HCT116 (cell line): ENCODE results near the gene ZBTB3.

Experiments
- CTCF ChIP-seq, 3 experiments: fragments of 200-600 bp in 1 of 3; sonication (generic) in 1 of 3; IDR thresholded peaks in 2 of 3; conservative IDR thresholded peaks in 1 of 3; 2 replicates each; pipeline ENCODE4 v1.5.1; 2012 to 2017; ENCODE audit warnings: low read depth in 2 of 3, low read length in 2 of 3, antibody characterized with exemption in 1 of 3, borderline replicate concordance in 1 of 3, control low read depth in 1 of 3, mild to moderate bottlenecking in 1 of 3, mixed read lengths in 1 of 3, mixed run types in 1 of 3, moderate library complexity in 1 of 3; ENCODE audit not compliant: insufficient read depth in 1 of 3
- POLR2AphosphoS5 ChIP-seq: IDR thresholded peaks from 2 replicates; pipeline ENCODE4 v1.6.1; 2011; ENCODE audit warnings: mild to moderate bottlenecking, low read depth, low read length, moderate library complexity
- RAD21 ChIP-seq: IDR thresholded peaks from 2 replicates; pipeline ENCODE4 v1.6.1; 2012; ENCODE audit warnings: low read depth, mild to moderate bottlenecking
- SP1 ChIP-seq: IDR thresholded peaks from 2 replicates; pipeline ENCODE4 v1.6.1; 2012; ENCODE audit warnings: low read depth
- YY1 ChIP-seq: IDR thresholded peaks from 2 replicates; pipeline ENCODE4 v1.6.1; 2011; ENCODE audit warnings: low read length, low read depth, moderate library complexity, mild to moderate bottlenecking; ENCODE audit not compliant: insufficient replicate concordance; ENCODE audit errors: extremely low read depth

DNA sequence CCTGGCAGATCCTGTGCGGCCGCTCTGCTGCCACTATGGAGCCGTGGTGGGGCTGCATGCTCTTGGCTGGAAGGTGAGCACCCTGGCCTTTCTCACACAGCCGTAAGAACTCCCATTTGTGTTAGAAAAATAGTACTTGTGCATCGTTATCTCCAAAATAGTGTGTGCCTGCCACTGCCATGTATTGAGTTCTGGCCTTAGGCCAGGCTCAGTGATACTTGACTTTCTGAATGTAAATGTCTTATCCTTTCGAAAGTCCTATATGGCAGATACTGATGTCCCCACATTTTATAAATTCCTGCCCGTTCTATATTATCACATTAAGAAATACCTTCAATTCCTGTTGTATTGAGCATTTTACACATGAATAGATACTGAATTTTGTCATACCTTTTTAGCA lies 28.8 kb upstream of the ZBTB3 start:
- TF ChIP-seq CTCF (IDR thresholded peaks at IDR 0.05 in 2 of 3, conservative IDR thresholded peaks at IDR 0.05 in 1 of 3; ENCODE audit: borderline replicate concordance in 1 of 3, insufficient read depth in 1 of 3, low read depth in 2 of 3, low read length in 2 of 3) (no peak), YY1 (no peak), RAD21 (no peak), POLR2AphosphoS5 (no peak), SP1 (no peak)
